Neural cell (in vitro differentiated cells): ENCODE results near the gene ZNF766. TPM values are rescaled to one million over a fixed set of nuclear protein-coding genes. Genes with fewer than 3 reads are reported as not detected.

Experiments
- H2AFZ ChIP-seq: fragments of 200-600, 300-800 bp; sonication (generic), shearing (Covaris generic); 2 replicates; pipeline ENCODE4 v1.6.0; 2014; ENCODE audit warnings: low read depth, mild to moderate bottlenecking, antibody characterized with exemption, low read length, moderate library complexity
- H3F3A ChIP-seq: fragments of 200-600 bp; shearing (Covaris generic); 2 replicates; pipeline ENCODE4 v1.6.1; 2016; ENCODE audit warnings: mild to moderate bottlenecking, moderate library complexity, mixed read lengths, antibody characterized with exemption, low read length; ENCODE audit not compliant: insufficient read depth, poor library complexity, severe bottlenecking
- H3K27ac ChIP-seq: fragments of 200-600, 300-800 bp; sonication (generic), shearing (Covaris generic); 2 replicates; pipeline ENCODE4 v1.5.1; 2014; ENCODE audit warnings: mild to moderate bottlenecking, low read length, moderate library complexity
- H3K27me3 ChIP-seq: fragments of 300-800, 200-600 bp; sonication (generic), shearing (Covaris generic); 2 replicates; pipeline ENCODE4 v1.6.0; 2014; ENCODE audit warnings: mild to moderate bottlenecking, low read depth, low read length, moderate library complexity; ENCODE audit not compliant: insufficient read depth
- H3K36me3 ChIP-seq: fragments of 300-800, 200-600 bp; sonication (generic), shearing (Covaris generic); 2 replicates; pipeline ENCODE4 v1.5.1; 2014; ENCODE audit warnings: mild to moderate bottlenecking, antibody characterized with exemption, low read length, moderate library complexity; ENCODE audit not compliant: insufficient read depth
- H3K4me2 ChIP-seq: fragments of 300-800, 200-600 bp; sonication (generic), shearing (Covaris generic); 2 replicates; pipeline ENCODE4 v1.6.0; 2014; ENCODE audit warnings: mild to moderate bottlenecking, low read length
- H3K4me3 ChIP-seq: fragments of 300-800, 200-600 bp; sonication (generic), shearing (Covaris generic); 2 replicates; pipeline ENCODE4 v1.5.1; 2014; ENCODE audit warnings: mild to moderate bottlenecking, low read length, moderate library complexity
- H3K79me2 ChIP-seq: fragments of 200-600 bp; shearing (Covaris generic); replicated peaks from 2 replicates; pipeline ENCODE4 v1.6.0; 2014; ENCODE audit warnings: mild to moderate bottlenecking, low read length, moderate library complexity; ENCODE audit not compliant: insufficient read depth
- H3K9ac ChIP-seq: fragments of 300-800, 200-600 bp; sonication (generic), shearing (Covaris generic); 2 replicates; pipeline ENCODE4 v1.6.1; 2016; ENCODE audit warnings: mild to moderate bottlenecking, low read length, mixed read lengths
- H3K9me2 ChIP-seq: fragments of 200-600 bp; shearing (Covaris generic); 2 replicates; pipeline ENCODE4 v1.6.1; 2016; ENCODE audit warnings: mild to moderate bottlenecking, low read length, mixed read lengths; ENCODE audit not compliant: insufficient read depth
- H3K9me3 ChIP-seq: fragments of 200-600, 300-800 bp; sonication (generic), shearing (Covaris generic); 2 replicates; pipeline ENCODE4 v1.6.1; 2016; ENCODE audit warnings: mild to moderate bottlenecking, mixed run types, low read length, moderate library complexity, mixed read lengths
- H4K20me1 ChIP-seq: fragments of 200-600 bp; shearing (Covaris generic); 2 replicates; pipeline ENCODE4 v1.6.1; 2016; ENCODE audit warnings: mild to moderate bottlenecking, mixed run types; ENCODE audit not compliant: insufficient read depth
- EP300 ChIP-seq: fragments of 450-650 bp; conservative IDR thresholded peaks from 2 replicates; pipeline ENCODE4 v1.6.1; 2014; ENCODE audit warnings: antibody characterized with exemption, mild to moderate bottlenecking, moderate library complexity; ENCODE audit not compliant: poor library complexity, severe bottlenecking
- EZH2 ChIP-seq: fragments of 200-600, 300-800 bp; shearing (Covaris generic), sonication (generic); IDR thresholded peaks from 2 replicates; pipeline ENCODE4 v1.6.1; 2014; ENCODE audit warnings: antibody characterized with exemption, low read length, borderline replicate concordance, mild to moderate bottlenecking; ENCODE audit not compliant: insufficient read depth, poor library complexity, severe bottlenecking
- MXI1 ChIP-seq: fragments of 450-650 bp; conservative IDR thresholded peaks from 2 replicates; pipeline ENCODE4 v1.6.1; 2014; ENCODE audit warnings: antibody characterized with exemption, mild to moderate bottlenecking; ENCODE audit not compliant: poor library complexity, severe bottlenecking
- POLR2AphosphoS5 ChIP-seq: IDR thresholded peaks from 2 replicates; pipeline ENCODE4 v1.6.1; 2012
- RAD21 ChIP-seq: fragments of 450-650 bp; conservative IDR thresholded peaks from 2 replicates; pipeline ENCODE4 v1.6.1; 2014; ENCODE audit warnings: antibody characterized with exemption, mild to moderate bottlenecking, moderate library complexity
- SMC3 ChIP-seq: fragments of 450-650 bp; conservative IDR thresholded peaks from 2 replicates; pipeline ENCODE4 v1.6.1; 2014; ENCODE audit warnings: antibody characterized with exemption, mild to moderate bottlenecking, moderate library complexity; ENCODE audit not compliant: poor library complexity
- TAF1 ChIP-seq: IDR thresholded peaks from 2 replicates; pipeline ENCODE4 v1.6.1; 2012; ENCODE audit warnings: low read depth
- polyA plus RNA-seq: library from polyadenylated mRNA; depleted of rRNA; stranded (reverse); fragments of >200 nt; gene quantifications from 2 replicates; pipeline ENCODE4 v1.2.3, GENCODE V29; 2014
- TF ChIP-seq, protein P1 (sequence below): IDR thresholded peaks from 2 replicates; pipeline ENCODE4 v1.6.1; 2012; ENCODE audit warnings: borderline replicate concordance
- TF ChIP-seq, protein P2 (sequence below): fragments of 450-650 bp; IDR thresholded peaks from 2 replicates; pipeline ENCODE4 v1.5.1; 2014; ENCODE audit warnings: antibody characterized with exemption, mild to moderate bottlenecking, moderate library complexity; ENCODE audit not compliant: poor library complexity, severe bottlenecking

The ZNF766 gene
- polyA plus RNA-seq, 1 donor from 2014 or later, result 21.8 TPM

DNA sequence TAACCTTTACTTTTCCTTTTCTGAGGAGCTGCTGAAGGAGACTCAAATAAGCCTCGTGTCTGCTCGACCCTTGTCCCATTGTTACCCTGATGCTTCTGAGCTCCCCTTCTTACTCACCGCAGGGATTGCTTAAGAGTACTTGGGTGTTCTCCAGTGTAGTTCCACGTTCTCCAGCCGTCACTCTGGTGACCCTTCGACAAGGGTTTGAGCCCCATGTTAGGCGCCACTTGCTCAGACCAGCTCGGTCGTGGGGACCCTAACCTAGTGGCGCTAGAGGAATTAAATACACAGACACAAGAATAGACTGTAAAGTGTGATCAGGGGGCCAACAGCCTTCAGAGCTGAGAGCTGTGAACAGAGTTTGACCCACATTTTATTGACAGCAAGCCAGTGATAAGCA is 37.9 kb downstream of the ZNF766 start:
- H3K79me2 ChIP-seq, result no peaks in the 10 kb centered on the region
- H3K36me3 ChIP-seq, result peaks cover 18% of the 10 kb centered on the region
- no peaks in the 10 kb centered on the region for H3F3A ChIP-seq
- peaks cover 20% of the 10 kb centered on the region for H3K9me3 ChIP-seq
- TF ChIP-seq, protein P1, sequence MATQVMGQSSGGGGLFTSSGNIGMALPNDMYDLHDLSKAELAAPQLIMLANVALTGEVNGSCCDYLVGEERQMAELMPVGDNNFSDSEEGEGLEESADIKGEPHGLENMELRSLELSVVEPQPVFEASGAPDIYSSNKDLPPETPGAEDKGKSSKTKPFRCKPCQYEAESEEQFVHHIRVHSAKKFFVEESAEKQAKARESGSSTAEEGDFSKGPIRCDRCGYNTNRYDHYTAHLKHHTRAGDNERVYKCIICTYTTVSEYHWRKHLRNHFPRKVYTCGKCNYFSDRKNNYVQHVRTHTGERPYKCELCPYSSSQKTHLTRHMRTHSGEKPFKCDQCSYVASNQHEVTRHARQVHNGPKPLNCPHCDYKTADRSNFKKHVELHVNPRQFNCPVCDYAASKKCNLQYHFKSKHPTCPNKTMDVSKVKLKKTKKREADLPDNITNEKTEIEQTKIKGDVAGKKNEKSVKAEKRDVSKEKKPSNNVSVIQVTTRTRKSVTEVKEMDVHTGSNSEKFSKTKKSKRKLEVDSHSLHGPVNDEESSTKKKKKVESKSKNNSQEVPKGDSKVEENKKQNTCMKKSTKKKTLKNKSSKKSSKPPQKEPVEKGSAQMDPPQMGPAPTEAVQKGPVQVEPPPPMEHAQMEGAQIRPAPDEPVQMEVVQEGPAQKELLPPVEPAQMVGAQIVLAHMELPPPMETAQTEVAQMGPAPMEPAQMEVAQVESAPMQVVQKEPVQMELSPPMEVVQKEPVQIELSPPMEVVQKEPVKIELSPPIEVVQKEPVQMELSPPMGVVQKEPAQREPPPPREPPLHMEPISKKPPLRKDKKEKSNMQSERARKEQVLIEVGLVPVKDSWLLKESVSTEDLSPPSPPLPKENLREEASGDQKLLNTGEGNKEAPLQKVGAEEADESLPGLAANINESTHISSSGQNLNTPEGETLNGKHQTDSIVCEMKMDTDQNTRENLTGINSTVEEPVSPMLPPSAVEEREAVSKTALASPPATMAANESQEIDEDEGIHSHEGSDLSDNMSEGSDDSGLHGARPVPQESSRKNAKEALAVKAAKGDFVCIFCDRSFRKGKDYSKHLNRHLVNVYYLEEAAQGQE, result no peak
- TF ChIP-seq RAD21 (no peak), TAF1 (no peak), POLR2AphosphoS5 (no peak), EZH2 (no peak), MXI1 (no peak), SMC3 (no peak), EP300 (no peak)
- TF ChIP-seq, protein P2, sequence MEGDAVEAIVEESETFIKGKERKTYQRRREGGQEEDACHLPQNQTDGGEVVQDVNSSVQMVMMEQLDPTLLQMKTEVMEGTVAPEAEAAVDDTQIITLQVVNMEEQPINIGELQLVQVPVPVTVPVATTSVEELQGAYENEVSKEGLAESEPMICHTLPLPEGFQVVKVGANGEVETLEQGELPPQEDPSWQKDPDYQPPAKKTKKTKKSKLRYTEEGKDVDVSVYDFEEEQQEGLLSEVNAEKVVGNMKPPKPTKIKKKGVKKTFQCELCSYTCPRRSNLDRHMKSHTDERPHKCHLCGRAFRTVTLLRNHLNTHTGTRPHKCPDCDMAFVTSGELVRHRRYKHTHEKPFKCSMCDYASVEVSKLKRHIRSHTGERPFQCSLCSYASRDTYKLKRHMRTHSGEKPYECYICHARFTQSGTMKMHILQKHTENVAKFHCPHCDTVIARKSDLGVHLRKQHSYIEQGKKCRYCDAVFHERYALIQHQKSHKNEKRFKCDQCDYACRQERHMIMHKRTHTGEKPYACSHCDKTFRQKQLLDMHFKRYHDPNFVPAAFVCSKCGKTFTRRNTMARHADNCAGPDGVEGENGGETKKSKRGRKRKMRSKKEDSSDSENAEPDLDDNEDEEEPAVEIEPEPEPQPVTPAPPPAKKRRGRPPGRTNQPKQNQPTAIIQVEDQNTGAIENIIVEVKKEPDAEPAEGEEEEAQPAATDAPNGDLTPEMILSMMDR, result no peak
- no peaks in the 10 kb centered on the region for H3K27me3 ChIP-seq
- H3K9ac ChIP-seq, result no peak overlapping the region
- H3K4me2 ChIP-seq, result no peak overlapping the region
- no peaks in the 10 kb centered on the region for H4K20me1 ChIP-seq
- no peak overlapping the region for H3K27ac ChIP-seq
- H3K9me2 ChIP-seq, result no peaks in the 10 kb centered on the region
- no peak overlapping the region for H2AFZ ChIP-seq
- H3K4me3 ChIP-seq, result no peak overlapping the region

DNA sequence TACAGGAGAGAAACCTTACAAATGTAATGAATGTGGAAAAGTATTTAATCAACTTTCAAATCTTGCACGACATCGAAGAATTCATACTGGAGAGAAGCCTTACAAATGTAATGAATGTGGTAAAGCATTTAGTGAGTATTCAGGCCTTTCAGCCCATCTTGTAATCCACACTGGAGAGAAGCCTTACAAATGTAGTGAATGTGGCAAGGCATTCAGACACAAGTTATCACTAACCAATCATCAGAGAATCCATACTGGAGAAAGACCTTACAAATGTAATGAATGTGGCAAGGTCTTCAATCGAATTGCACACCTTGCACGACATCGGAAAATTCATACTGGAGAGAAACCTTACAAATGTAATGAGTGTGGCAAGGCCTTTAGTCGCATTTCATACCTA is 53.0 kb downstream of the ZNF766 start:
- Histone ChIP-seq H3K4me2 (no peak overlapping the region), H3K9me3 (peaks cover 37% of the 10 kb centered on the region), H3K9me2 (no peaks in the 10 kb centered on the region), H2AFZ (no peak overlapping the region), H3K36me3 (peaks cover 34% of the 10 kb centered on the region), H4K20me1 (no peaks in the 10 kb centered on the region), H3F3A (no peaks in the 10 kb centered on the region), H3K27ac (no peak overlapping the region), H3K27me3 (no peaks in the 10 kb centered on the region), H3K4me3 (no peak overlapping the region), H3K9ac (no peak overlapping the region), H3K79me2 (no peaks in the 10 kb centered on the region)
- TF ChIP-seq MXI1 (no peak), EP300 (no peak), TAF1 (no peak), EZH2 (no peak), POLR2AphosphoS5 (no peak)
- TF ChIP-seq, protein P1, result no peak
